Measurements from ENCODE around the gene CNKSR1.
A peak's percentile ranks its signal among the peaks of the same experiment; 100 is the strongest.
"Not testable (repeated sequence)": the region's sequence is repeated elsewhere in the genome, so short reads cannot be mapped to it uniquely, and the experiment has no call there.

The CNKSR1 gene

GRCh38 chr1:26224606-26225005 is 47.3 kb downstream of the CNKSR1 start:
- no peak overlapping the region for H2BK12ac ChIP-seq (ENCODE audit: low read length)
- no peak overlapping the region for H2BK5ac ChIP-seq (ENCODE audit: low read length)
- H3K79me1 ChIP-seq (ENCODE audit: low read depth, low read length): no peaks in the 10 kb centered on the region
- no peak overlapping the region for H2AK5ac ChIP-seq (ENCODE audit: low read depth, low read length)
- H3K27ac ChIP-seq (replicated peaks; ENCODE audit: low read length): no peak overlapping the region
- H3K9ac ChIP-seq (ENCODE audit: low read depth, low read length, poor library complexity): no peak overlapping the region
- no peaks in the 10 kb centered on the region for H3K36me3 ChIP-seq (replicated peaks in 1 of 2; ENCODE audit: control insufficient read depth in 2 of 2, insufficient read depth in 2 of 2, low read length in 2 of 2)
- no peak overlapping the region for H2BK120ac ChIP-seq (ENCODE audit: low read depth, low read length)
- H2BK15ac ChIP-seq (ENCODE audit: low read length): no peak overlapping the region
- no peak overlapping the region for H3K4me3 ChIP-seq (ENCODE audit: low read length in 2 of 2)
- no peak overlapping the region for H4K8ac ChIP-seq (ENCODE audit: low read depth, low read length)
- DNase-seq (ENCODE audit: low spot score): no peak
- H3K9me3 ChIP-seq (replicated peaks in 1 of 2; ENCODE audit: control insufficient read depth in 2 of 2, insufficient read depth in 1 of 2, low read depth in 1 of 2, low read length in 2 of 2): peaks cover 0 to 3% of the 10 kb centered on the region in 2 donors
- no peak overlapping the region for H3K14ac ChIP-seq (ENCODE audit: low read length)
- H3K4me2 ChIP-seq (ENCODE audit: insufficient read depth, low read length, poor library complexity, severe bottlenecking): no peak overlapping the region
- H3K23ac ChIP-seq (ENCODE audit: low read depth, low read length, poor library complexity): no peak overlapping the region
- H3K4me1 ChIP-seq (ENCODE audit: control insufficient read depth in 2 of 2, insufficient read depth in 1 of 2, low read depth in 1 of 2, low read length in 2 of 2): peaks cover 9 to 10% of the 10 kb centered on the region in 2 donors
- H2AFZ ChIP-seq (ENCODE audit: low read length): peak overlapping the region; percentile 83
- WGBS, 2 donors (ENCODE audit: extremely low coverage in 2 of 2, insufficient read length in 2 of 2, insufficient replicate concordance in 1 of 2): no CpG with 5 or more reads among the region's 7 CpGs
- H3K4ac ChIP-seq (ENCODE audit: low read length): no peak overlapping the region
- H3K18ac ChIP-seq (ENCODE audit: low read length): no peak overlapping the region
- no peak overlapping the region for H4K91ac ChIP-seq (ENCODE audit: low read depth, low read length, poor library complexity)
- peaks cover 0 to 62% (median 14%) of the 10 kb centered on the region in 3 experiments for H3K27me3 ChIP-seq (ENCODE audit: control insufficient read depth in 3 of 3, insufficient read depth in 3 of 3, low read depth in 1 of 3, low read length in 3 of 3)

GRCh38 chr1:26225033-26225831 is 47.9 kb downstream of the CNKSR1 start:
- Histone ChIP-seq H2BK120ac (ENCODE audit: low read depth, low read length) (no peak overlapping the region), H2AFZ (ENCODE audit: low read length) (peak overlapping the region; percentile 83), H3K9ac (ENCODE audit: low read depth, low read length, poor library complexity) (peak overlapping the region; percentile 79), H3K14ac (ENCODE audit: low read length) (no peak overlapping the region), H3K4me3 (ENCODE audit: low read length in 2 of 2) (peak overlapping the region; percentile 29 to 59), H3K36me3 (replicated peaks in 1 of 2; ENCODE audit: control insufficient read depth in 2 of 2, insufficient read depth in 2 of 2, low read length in 2 of 2) (no peaks in the 10 kb centered on the region), H2BK15ac (ENCODE audit: low read length) (no peak overlapping the region), H3K4me1 (ENCODE audit: control insufficient read depth in 2 of 2, insufficient read depth in 1 of 2, low read depth in 1 of 2, low read length in 2 of 2) (peaks cover 6 to 7% of the 10 kb centered on the region in 2 donors), H3K9me3 (replicated peaks in 1 of 2; ENCODE audit: control insufficient read depth in 2 of 2, insufficient read depth in 1 of 2, low read depth in 1 of 2, low read length in 2 of 2) (peaks cover 0 to 3% of the 10 kb centered on the region in 2 donors), H4K8ac (ENCODE audit: low read depth, low read length) (no peak overlapping the region), H2BK12ac (ENCODE audit: low read length) (peak overlapping the region; percentile 58), H3K4me2 (ENCODE audit: insufficient read depth, low read length, poor library complexity, severe bottlenecking) (peak overlapping the region; percentile 89), H3K79me1 (ENCODE audit: low read depth, low read length) (no peaks in the 10 kb centered on the region), H2AK5ac (ENCODE audit: low read depth, low read length) (no peak overlapping the region), H3K18ac (ENCODE audit: low read length) (peak overlapping the region; percentile 92), H3K27ac (replicated peaks; ENCODE audit: low read length) (no peak overlapping the region), H3K4ac (ENCODE audit: low read length) (no peak overlapping the region), H4K91ac (ENCODE audit: low read depth, low read length, poor library complexity) (no peak overlapping the region), H2BK5ac (ENCODE audit: low read length) (no peak overlapping the region), H3K23ac (ENCODE audit: low read depth, low read length, poor library complexity) (peak overlapping the region; percentile 12), H3K27me3 (ENCODE audit: control insufficient read depth in 3 of 3, insufficient read depth in 3 of 3, low read depth in 1 of 3, low read length in 3 of 3) (peaks cover 0 to 62% (median 14%) of the 10 kb centered on the region in 3 experiments)
- WGBS, 2 donors (ENCODE audit: extremely low coverage in 2 of 2, insufficient read length in 2 of 2, insufficient replicate concordance in 1 of 2): no CpG with 5 or more reads among the region's 50 CpGs
- DNase-seq (ENCODE audit: low spot score): peak; percentile 78

GRCh38 chr1:26230682-26231081 is 53.4 kb downstream of the CNKSR1 start:
- not testable (repeated sequence) for H2BK5ac ChIP-seq (ENCODE audit: low read length); H3K4ac ChIP-seq (ENCODE audit: low read length); H3K36me3 ChIP-seq (replicated peaks in 1 of 2; ENCODE audit: control insufficient read depth in 2 of 2, insufficient read depth in 2 of 2, low read length in 2 of 2); H3K9me3 ChIP-seq (replicated peaks in 1 of 2; ENCODE audit: control insufficient read depth in 2 of 2, insufficient read depth in 1 of 2, low read depth in 1 of 2, low read length in 2 of 2); H2BK15ac ChIP-seq (ENCODE audit: low read length); H4K8ac ChIP-seq (ENCODE audit: low read depth, low read length); H3K9ac ChIP-seq (ENCODE audit: low read depth, low read length, poor library complexity); H3K27ac ChIP-seq (replicated peaks; ENCODE audit: low read length); H3K14ac ChIP-seq (ENCODE audit: low read length); H3K4me2 ChIP-seq (ENCODE audit: insufficient read depth, low read length, poor library complexity, severe bottlenecking); H3K18ac ChIP-seq (ENCODE audit: low read length); H3K79me1 ChIP-seq (ENCODE audit: low read depth, low read length); H4K91ac ChIP-seq (ENCODE audit: low read depth, low read length, poor library complexity); H2AK5ac ChIP-seq (ENCODE audit: low read depth, low read length); H2AFZ ChIP-seq (ENCODE audit: low read length); H2BK12ac ChIP-seq (ENCODE audit: low read length); DNase-seq (ENCODE audit: low spot score); H3K23ac ChIP-seq (ENCODE audit: low read depth, low read length, poor library complexity); H2BK120ac ChIP-seq (ENCODE audit: low read depth, low read length); H3K4me1 ChIP-seq (ENCODE audit: control insufficient read depth in 2 of 2, insufficient read depth in 1 of 2, low read depth in 1 of 2, low read length in 2 of 2); H3K4me3 ChIP-seq (ENCODE audit: low read length in 2 of 2)
- H3K27me3 ChIP-seq (ENCODE audit: control insufficient read depth in 3 of 3, insufficient read depth in 3 of 3, low read depth in 1 of 3, low read length in 3 of 3): peaks cover 0 to 27% (median 5%) of the 10 kb centered on the region in 3 experiments
- WGBS, 2 donors (ENCODE audit: extremely low coverage in 2 of 2, insufficient read length in 2 of 2, insufficient replicate concordance in 1 of 2): no CpG with 5 or more reads among the region's 2 CpGs

- peak within 1 kb of the TSS; percentile 11 for H2BK15ac ChIP-seq (ENCODE audit: low read length)
- peak; percentile 98 for DNase-seq (ENCODE audit: low spot score)
- peaks cover 0 to 25% of the 10 kb centered on the region in 2 donors for H3K36me3 ChIP-seq (replicated peaks in 1 of 2; ENCODE audit: control insufficient read depth in 2 of 2, insufficient read depth in 2 of 2, low read length in 2 of 2)
- H2BK12ac ChIP-seq (ENCODE audit: low read length): no peak within 1 kb of the TSS
- peak within 1 kb of the TSS; percentile 91 for H2AFZ ChIP-seq (ENCODE audit: low read length)
- H4K8ac ChIP-seq (ENCODE audit: low read depth, low read length): no peak within 1 kb of the TSS
- no peak within 1 kb of the TSS for H4K91ac ChIP-seq (ENCODE audit: low read depth, low read length, poor library complexity)
- no peaks in the 10 kb centered on the region for H3K27me3 ChIP-seq (ENCODE audit: control insufficient read depth in 3 of 3, insufficient read depth in 3 of 3, low read depth in 1 of 3, low read length in 3 of 3)
- H3K9me3 ChIP-seq (replicated peaks in 1 of 2; ENCODE audit: control insufficient read depth in 2 of 2, insufficient read depth in 1 of 2, low read depth in 1 of 2, low read length in 2 of 2): peaks cover 0 to 6% of the 10 kb centered on the region in 2 donors
- H2BK120ac ChIP-seq (ENCODE audit: low read depth, low read length): no peak within 1 kb of the TSS
- H3K4me2 ChIP-seq (ENCODE audit: insufficient read depth, low read length, poor library complexity, severe bottlenecking): peak within 1 kb of the TSS; percentile 78
- peak within 1 kb of the TSS; percentile 95 for H3K23ac ChIP-seq (ENCODE audit: low read depth, low read length, poor library complexity)
- H3K27ac ChIP-seq (replicated peaks; ENCODE audit: low read length): peak within 1 kb of the TSS; percentile 75
- H3K4me3 ChIP-seq (ENCODE audit: low read length in 2 of 2): peak within 1 kb of the TSS; percentile 76 to 84
- whole genome bisulfite sequencing, 2 donors (ENCODE audit: extremely low coverage in 2 of 2, insufficient read length in 2 of 2, insufficient replicate concordance in 1 of 2): no CpG with 5 or more reads among the region's 73 CpGs
- no peak within 1 kb of the TSS for H2AK5ac ChIP-seq (ENCODE audit: low read depth, low read length)
- H3K79me1 ChIP-seq (ENCODE audit: low read depth, low read length): peaks cover 5% of the 10 kb centered on the region
- H2BK5ac ChIP-seq (ENCODE audit: low read length): no peak within 1 kb of the TSS
- peaks cover 3 to 6% of the 10 kb centered on the region in 2 donors for H3K4me1 ChIP-seq (ENCODE audit: control insufficient read depth in 2 of 2, insufficient read depth in 1 of 2, low read depth in 1 of 2, low read length in 2 of 2)
- H3K14ac ChIP-seq (ENCODE audit: low read length): peak within 1 kb of the TSS; percentile 60
- H3K18ac ChIP-seq (ENCODE audit: low read length): peak within 1 kb of the TSS; percentile 96
- peak within 1 kb of the TSS; percentile 99 for H3K9ac ChIP-seq (ENCODE audit: low read depth, low read length, poor library complexity)
- no peak within 1 kb of the TSS for H3K4ac ChIP-seq (ENCODE audit: low read length)
These were observed 56.8 kb downstream of the CNKSR1 start, which contains the start of gene CEP85 for GRCh38 chr1:26233903-26234643. TSS of gene CEP85 (plus strand) at chr1:26234200. CDS start at chr1:26239784, 5,584 bp downstream.
